Measurements from ENCODE around the gene NKD1.

NKD1 gene

DNA sequence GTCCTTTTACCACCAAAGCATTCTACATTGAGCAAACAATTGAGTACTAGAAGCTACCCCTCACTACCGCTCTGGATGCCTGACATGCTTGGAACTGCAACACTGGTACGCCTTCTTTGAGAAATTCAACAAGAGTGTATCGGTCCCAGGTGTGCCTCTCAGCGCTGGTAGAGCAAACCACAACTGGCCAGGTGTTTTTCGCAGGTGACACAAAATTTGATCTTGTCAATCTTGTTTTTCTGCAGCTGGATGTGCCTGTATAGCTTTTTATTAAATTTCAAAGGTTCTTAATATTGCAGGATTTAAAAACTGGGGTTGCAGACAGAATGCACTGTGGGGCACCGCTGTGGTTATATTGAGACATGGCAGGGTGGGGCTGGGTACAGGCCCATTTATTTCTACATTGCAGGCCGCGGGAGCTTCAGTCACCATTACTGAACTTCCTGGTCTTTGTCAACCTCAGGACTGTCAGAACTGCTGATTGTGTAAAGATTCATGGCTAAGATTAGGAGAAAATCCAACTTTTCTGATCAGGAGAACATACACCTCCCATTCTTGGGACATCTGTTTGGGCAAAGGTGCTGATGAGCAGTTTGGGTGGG, 137.4 kb downstream of the NKD1 start:
- H3K36me3 ChIP-seq (replicated peaks in 1 of 2; ENCODE audit: control insufficient read depth in 2 of 2, insufficient read depth in 2 of 2, low read length in 2 of 2), result no peaks in the 10 kb centered on the region
- H3K4me3 ChIP-seq (ENCODE audit: low read length in 2 of 2), result no peak overlapping the region
- no peaks in the 10 kb centered on the region for H3K4me1 ChIP-seq (ENCODE audit: control insufficient read depth in 2 of 2, insufficient read depth in 1 of 2, low read depth in 1 of 2, low read length in 2 of 2)
- no peak overlapping the region for H3K27ac ChIP-seq (replicated peaks; ENCODE audit: low read length)
- H4K8ac ChIP-seq (ENCODE audit: low read depth, low read length), result no peak overlapping the region
- no peak overlapping the region for H3K4ac ChIP-seq (ENCODE audit: low read length)
- H2AK5ac ChIP-seq (ENCODE audit: low read depth, low read length), result no peak overlapping the region
- no peak overlapping the region for H2BK12ac ChIP-seq (ENCODE audit: low read length)
- no peak for DNase-seq (ENCODE audit: low spot score)
- no peak overlapping the region for H3K4me2 ChIP-seq (ENCODE audit: insufficient read depth, low read length, poor library complexity, severe bottlenecking)
- H3K18ac ChIP-seq (ENCODE audit: low read length), result no peak overlapping the region
- H3K14ac ChIP-seq (ENCODE audit: low read length), result no peak overlapping the region
- H2BK15ac ChIP-seq (ENCODE audit: low read length), result no peak overlapping the region
- H3K9ac ChIP-seq (ENCODE audit: low read depth, low read length, poor library complexity), result no peak overlapping the region
- no CpG with 5 or more reads among the region's 8 CpGs for WGBS, 2 donors (ENCODE audit: extremely low coverage in 2 of 2, insufficient read length in 2 of 2, insufficient replicate concordance in 1 of 2)
- H3K23ac ChIP-seq (ENCODE audit: low read depth, low read length, poor library complexity), result no peak overlapping the region
- H2BK5ac ChIP-seq (ENCODE audit: low read length), result no peak overlapping the region
- H3K9me3 ChIP-seq (replicated peaks in 1 of 2; ENCODE audit: control insufficient read depth in 2 of 2, insufficient read depth in 1 of 2, low read depth in 1 of 2, low read length in 2 of 2), result no peaks in the 10 kb centered on the region
- peaks cover 0 to 19% (median 2%) of the 10 kb centered on the region in 3 experiments for H3K27me3 ChIP-seq (ENCODE audit: control insufficient read depth in 3 of 3, insufficient read depth in 3 of 3, low read depth in 1 of 3, low read length in 3 of 3)
- H3K79me1 ChIP-seq (ENCODE audit: low read depth, low read length), result no peaks in the 10 kb centered on the region
- no peak overlapping the region for H4K91ac ChIP-seq (ENCODE audit: low read depth, low read length, poor library complexity)
- no peak overlapping the region for H2BK120ac ChIP-seq (ENCODE audit: low read depth, low read length)
- H2AFZ ChIP-seq (ENCODE audit: low read length), result no peak overlapping the region

DNA sequence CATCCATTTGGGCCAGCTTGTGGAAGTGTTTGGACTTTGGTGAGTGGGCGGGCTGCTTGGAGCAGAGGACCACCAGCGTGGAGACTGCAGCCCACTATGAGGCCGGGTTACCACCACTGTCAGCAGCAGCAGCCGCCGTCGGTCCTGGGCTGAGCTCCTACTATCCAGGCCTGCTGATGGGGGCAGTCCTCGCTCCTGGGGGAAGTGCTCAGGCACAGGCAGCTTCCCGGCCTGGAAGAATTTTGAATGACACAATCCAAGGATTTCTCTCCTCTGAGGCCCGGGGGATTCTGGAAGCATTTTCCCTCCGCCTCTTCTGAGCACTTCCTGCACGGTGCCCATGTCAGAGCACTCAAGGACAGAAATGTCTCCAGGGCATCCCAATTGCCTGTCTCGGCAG, 139.9 kb downstream of the NKD1 start:
- H2BK15ac ChIP-seq (ENCODE audit: low read length), result no peak overlapping the region
- H4K91ac ChIP-seq (ENCODE audit: low read depth, low read length, poor library complexity), result no peak overlapping the region
- no peak for DNase-seq (ENCODE audit: low spot score)
- no peak overlapping the region for H2BK120ac ChIP-seq (ENCODE audit: low read depth, low read length)
- H3K36me3 ChIP-seq (replicated peaks in 1 of 2; ENCODE audit: control insufficient read depth in 2 of 2, insufficient read depth in 2 of 2, low read length in 2 of 2), result no peaks in the 10 kb centered on the region
- H4K8ac ChIP-seq (ENCODE audit: low read depth, low read length), result no peak overlapping the region
- H3K27me3 ChIP-seq (ENCODE audit: control insufficient read depth in 3 of 3, insufficient read depth in 3 of 3, low read depth in 1 of 3, low read length in 3 of 3), result peaks cover 2 to 41% (median 9%) of the 10 kb centered on the region in 3 experiments
- peaks cover 0 to 1% of the 10 kb centered on the region in 2 donors for H3K4me1 ChIP-seq (ENCODE audit: control insufficient read depth in 2 of 2, insufficient read depth in 1 of 2, low read depth in 1 of 2, low read length in 2 of 2)
- no peak overlapping the region for H2BK12ac ChIP-seq (ENCODE audit: low read length)
- H2BK5ac ChIP-seq (ENCODE audit: low read length), result no peak overlapping the region
- H2AFZ ChIP-seq (ENCODE audit: low read length), result peak overlapping the region; percentile 13
- no peak overlapping the region for H3K27ac ChIP-seq (replicated peaks; ENCODE audit: low read length)
- H3K4me3 ChIP-seq (ENCODE audit: low read length in 2 of 2), result no peak overlapping the region
- no peak overlapping the region for H3K14ac ChIP-seq (ENCODE audit: low read length)
- no peak overlapping the region for H2AK5ac ChIP-seq (ENCODE audit: low read depth, low read length)
- H3K79me1 ChIP-seq (ENCODE audit: low read depth, low read length), result no peaks in the 10 kb centered on the region
- no peaks in the 10 kb centered on the region for H3K9me3 ChIP-seq (replicated peaks in 1 of 2; ENCODE audit: control insufficient read depth in 2 of 2, insufficient read depth in 1 of 2, low read depth in 1 of 2, low read length in 2 of 2)
- H3K4ac ChIP-seq (ENCODE audit: low read length), result no peak overlapping the region
- no peak overlapping the region for H3K23ac ChIP-seq (ENCODE audit: low read depth, low read length, poor library complexity)
- no peak overlapping the region for H3K9ac ChIP-seq (ENCODE audit: low read depth, low read length, poor library complexity)
- no peak overlapping the region for H3K4me2 ChIP-seq (ENCODE audit: insufficient read depth, low read length, poor library complexity, severe bottlenecking)
- H3K18ac ChIP-seq (ENCODE audit: low read length), result no peak overlapping the region
- no CpG with 5 or more reads among the region's 12 CpGs for WGBS, 2 donors (ENCODE audit: extremely low coverage in 2 of 2, insufficient read length in 2 of 2, insufficient replicate concordance in 1 of 2)

DNA sequence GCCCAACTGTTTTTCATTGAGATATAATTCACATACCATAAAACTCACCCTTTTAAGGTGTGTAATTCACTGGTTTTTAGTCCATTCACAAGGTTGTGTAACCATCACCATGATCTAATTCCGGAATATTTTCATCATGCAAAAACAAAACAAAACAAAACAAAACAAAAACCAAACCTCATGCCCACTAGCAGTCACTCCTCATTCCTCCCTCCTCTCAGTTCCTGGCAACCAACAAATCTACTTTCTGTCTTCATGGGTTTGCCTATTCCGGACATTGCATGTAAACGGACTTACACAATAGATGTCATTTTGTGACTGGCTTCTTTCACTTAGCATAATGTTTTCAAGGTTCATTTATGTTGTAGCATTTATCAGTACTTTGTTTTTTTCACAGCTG, 140.7 kb downstream of the NKD1 start:
- H3K27ac ChIP-seq (replicated peaks; ENCODE audit: low read length), result no peak overlapping the region
- H2BK12ac ChIP-seq (ENCODE audit: low read length), result no peak overlapping the region
- no peaks in the 10 kb centered on the region for H3K9me3 ChIP-seq (replicated peaks in 1 of 2; ENCODE audit: control insufficient read depth in 2 of 2, insufficient read depth in 1 of 2, low read depth in 1 of 2, low read length in 2 of 2)
- H2BK120ac ChIP-seq (ENCODE audit: low read depth, low read length), result no peak overlapping the region
- WGBS, 2 donors (ENCODE audit: extremely low coverage in 2 of 2, insufficient read length in 2 of 2, insufficient replicate concordance in 1 of 2), result no CpG with 5 or more reads among the region's 3 CpGs
- H3K79me1 ChIP-seq (ENCODE audit: low read depth, low read length), result no peaks in the 10 kb centered on the region
- no peak overlapping the region for H3K9ac ChIP-seq (ENCODE audit: low read depth, low read length, poor library complexity)
- H3K4me1 ChIP-seq (ENCODE audit: control insufficient read depth in 2 of 2, insufficient read depth in 1 of 2, low read depth in 1 of 2, low read length in 2 of 2), result peaks cover 0 to 1% of the 10 kb centered on the region in 2 donors
- no peak overlapping the region for H2BK5ac ChIP-seq (ENCODE audit: low read length)
- H3K36me3 ChIP-seq (replicated peaks in 1 of 2; ENCODE audit: control insufficient read depth in 2 of 2, insufficient read depth in 2 of 2, low read length in 2 of 2), result no peaks in the 10 kb centered on the region
- no peak overlapping the region for H2AK5ac ChIP-seq (ENCODE audit: low read depth, low read length)
- no peak overlapping the region for H3K18ac ChIP-seq (ENCODE audit: low read length)
- no peak overlapping the region for H4K8ac ChIP-seq (ENCODE audit: low read depth, low read length)
- no peak overlapping the region for H3K14ac ChIP-seq (ENCODE audit: low read length)
- no peak overlapping the region for H3K4ac ChIP-seq (ENCODE audit: low read length)
- H3K23ac ChIP-seq (ENCODE audit: low read depth, low read length, poor library complexity), result no peak overlapping the region
- H3K4me2 ChIP-seq (ENCODE audit: insufficient read depth, low read length, poor library complexity, severe bottlenecking), result no peak overlapping the region
- no peak overlapping the region for H4K91ac ChIP-seq (ENCODE audit: low read depth, low read length, poor library complexity)
- DNase-seq (ENCODE audit: low spot score), result no peak
- peaks cover 2 to 47% (median 15%) of the 10 kb centered on the region in 3 experiments for H3K27me3 ChIP-seq (ENCODE audit: control insufficient read depth in 3 of 3, insufficient read depth in 3 of 3, low read depth in 1 of 3, low read length in 3 of 3)
- no peak overlapping the region for H2BK15ac ChIP-seq (ENCODE audit: low read length)
- no peak overlapping the region for H2AFZ ChIP-seq (ENCODE audit: low read length)
- no peak overlapping the region for H3K4me3 ChIP-seq (ENCODE audit: low read length in 2 of 2)

DNA sequence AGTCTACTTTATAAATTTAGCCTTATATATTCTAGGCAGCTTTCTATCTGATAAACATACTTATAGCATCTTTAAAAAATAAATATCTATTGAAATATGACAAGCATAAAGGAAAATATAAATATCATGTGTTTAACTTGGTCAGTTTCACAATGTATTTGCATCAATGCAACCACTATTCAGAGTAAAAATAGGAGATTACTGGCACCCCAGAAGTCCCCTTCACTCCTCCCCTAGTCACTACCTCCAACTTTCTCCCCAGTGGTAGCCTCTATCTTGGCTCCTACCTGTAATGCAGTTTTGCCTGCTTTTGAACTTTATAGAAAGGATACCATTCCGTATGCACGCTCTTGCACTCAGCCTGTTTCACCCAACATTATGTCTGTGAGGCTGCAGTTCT, 142.0 kb downstream of the NKD1 start:
- DNase-seq (ENCODE audit: low spot score), result no peak
- no CpG with 5 or more reads among the region's 2 CpGs for WGBS, 2 donors (ENCODE audit: extremely low coverage in 2 of 2, insufficient read length in 2 of 2, insufficient replicate concordance in 1 of 2)
- H3K27me3 ChIP-seq (ENCODE audit: control insufficient read depth in 3 of 3, insufficient read depth in 3 of 3, low read depth in 1 of 3, low read length in 3 of 3), result peaks cover 2 to 59% (median 23%) of the 10 kb centered on the region in 3 experiments

More for the DNA sequence above, 142.0 kb downstream of the NKD1 start:
- no peaks in the 10 kb centered on the region for H3K36me3 ChIP-seq (replicated peaks in 1 of 2; ENCODE audit: control insufficient read depth in 2 of 2, insufficient read depth in 2 of 2, low read length in 2 of 2)
- H3K9ac ChIP-seq (ENCODE audit: low read depth, low read length, poor library complexity), result no peak overlapping the region
- no peak overlapping the region for H3K27ac ChIP-seq (replicated peaks; ENCODE audit: low read length)
- H2AK5ac ChIP-seq (ENCODE audit: low read depth, low read length), result no peak overlapping the region
- peaks cover 0 to 1% of the 10 kb centered on the region in 2 donors for H3K4me1 ChIP-seq (ENCODE audit: control insufficient read depth in 2 of 2, insufficient read depth in 1 of 2, low read depth in 1 of 2, low read length in 2 of 2)
- no peak overlapping the region for H3K23ac ChIP-seq (ENCODE audit: low read depth, low read length, poor library complexity)
- no peak overlapping the region for H3K18ac ChIP-seq (ENCODE audit: low read length)
- H3K4me3 ChIP-seq (ENCODE audit: low read length in 2 of 2), result no peak overlapping the region
- H4K91ac ChIP-seq (ENCODE audit: low read depth, low read length, poor library complexity), result no peak overlapping the region
- H2BK12ac ChIP-seq (ENCODE audit: low read length), result no peak overlapping the region
- no peak overlapping the region for H2BK5ac ChIP-seq (ENCODE audit: low read length)
- no peak overlapping the region for H2BK15ac ChIP-seq (ENCODE audit: low read length)
- H3K4me2 ChIP-seq (ENCODE audit: insufficient read depth, low read length, poor library complexity, severe bottlenecking), result no peak overlapping the region
- no peaks in the 10 kb centered on the region for H3K79me1 ChIP-seq (ENCODE audit: low read depth, low read length)
- H2BK120ac ChIP-seq (ENCODE audit: low read depth, low read length), result no peak overlapping the region
- peaks cover 0 to 1% of the 10 kb centered on the region in 2 donors for H3K9me3 ChIP-seq (replicated peaks in 1 of 2; ENCODE audit: control insufficient read depth in 2 of 2, insufficient read depth in 1 of 2, low read depth in 1 of 2, low read length in 2 of 2)
- H3K4ac ChIP-seq (ENCODE audit: low read length), result no peak overlapping the region
- no peak overlapping the region for H3K14ac ChIP-seq (ENCODE audit: low read length)
- no peak overlapping the region for H4K8ac ChIP-seq (ENCODE audit: low read depth, low read length)
- H2AFZ ChIP-seq (ENCODE audit: low read length), result no peak overlapping the region

Measured in neuronal stem cell (in vitro differentiated cells).